ENCODE measurements around the gene HUNK. TPM values are rescaled to one million over a fixed set of nuclear protein-coding genes. Genes with fewer than 3 reads are reported as not detected.

The HUNK gene
- total RNA-seq, 1 donor from 2014 or later = 12.2 TPM

DNA sequence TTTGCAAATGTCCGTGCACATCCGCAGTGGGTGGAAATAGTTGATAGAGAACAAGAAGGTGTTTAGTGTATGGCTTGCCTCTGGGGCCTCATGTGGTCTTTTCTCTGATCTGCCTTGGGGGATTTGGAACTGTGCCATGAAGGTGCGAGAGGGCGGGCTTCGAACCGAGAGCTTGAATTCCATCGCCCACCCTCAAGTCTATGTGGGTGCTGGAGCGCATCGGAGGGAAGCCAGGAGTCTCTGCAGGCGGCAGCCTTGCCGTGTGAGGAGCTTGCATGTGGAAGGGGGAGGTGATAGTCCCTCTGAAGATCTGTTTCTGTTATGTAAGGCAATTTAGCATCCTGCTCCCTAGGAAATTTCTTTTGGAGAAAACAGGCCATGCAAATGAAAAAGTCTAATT, 119.6 kb downstream of the HUNK start:
- Mint-ChIP-seq H3K4me1 (ENCODE audit: low read depth, unreplicated experiment) (peaks cover 8% of the 10 kb centered on the region), H3K36me3 (ENCODE audit: unreplicated experiment) (peaks cover 9% of the 10 kb centered on the region), H3K27ac (ENCODE audit: unreplicated experiment) (no peak overlapping the region), H3K4me3 (ENCODE audit: unreplicated experiment) (no peak overlapping the region), H3K9me3 (ENCODE audit: unreplicated experiment) (peaks cover 3% of the 10 kb centered on the region), H3K27me3 (ENCODE audit: unreplicated experiment) (peaks cover 3% of the 10 kb centered on the region)
- TF ChIP-seq, protein P1, sequence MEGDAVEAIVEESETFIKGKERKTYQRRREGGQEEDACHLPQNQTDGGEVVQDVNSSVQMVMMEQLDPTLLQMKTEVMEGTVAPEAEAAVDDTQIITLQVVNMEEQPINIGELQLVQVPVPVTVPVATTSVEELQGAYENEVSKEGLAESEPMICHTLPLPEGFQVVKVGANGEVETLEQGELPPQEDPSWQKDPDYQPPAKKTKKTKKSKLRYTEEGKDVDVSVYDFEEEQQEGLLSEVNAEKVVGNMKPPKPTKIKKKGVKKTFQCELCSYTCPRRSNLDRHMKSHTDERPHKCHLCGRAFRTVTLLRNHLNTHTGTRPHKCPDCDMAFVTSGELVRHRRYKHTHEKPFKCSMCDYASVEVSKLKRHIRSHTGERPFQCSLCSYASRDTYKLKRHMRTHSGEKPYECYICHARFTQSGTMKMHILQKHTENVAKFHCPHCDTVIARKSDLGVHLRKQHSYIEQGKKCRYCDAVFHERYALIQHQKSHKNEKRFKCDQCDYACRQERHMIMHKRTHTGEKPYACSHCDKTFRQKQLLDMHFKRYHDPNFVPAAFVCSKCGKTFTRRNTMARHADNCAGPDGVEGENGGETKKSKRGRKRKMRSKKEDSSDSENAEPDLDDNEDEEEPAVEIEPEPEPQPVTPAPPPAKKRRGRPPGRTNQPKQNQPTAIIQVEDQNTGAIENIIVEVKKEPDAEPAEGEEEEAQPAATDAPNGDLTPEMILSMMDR (IDR thresholded peaks at IDR 0.05; ENCODE audit: partially characterized antibody, unreplicated experiment) = no peak
- no peak for DNase-seq

DNA sequence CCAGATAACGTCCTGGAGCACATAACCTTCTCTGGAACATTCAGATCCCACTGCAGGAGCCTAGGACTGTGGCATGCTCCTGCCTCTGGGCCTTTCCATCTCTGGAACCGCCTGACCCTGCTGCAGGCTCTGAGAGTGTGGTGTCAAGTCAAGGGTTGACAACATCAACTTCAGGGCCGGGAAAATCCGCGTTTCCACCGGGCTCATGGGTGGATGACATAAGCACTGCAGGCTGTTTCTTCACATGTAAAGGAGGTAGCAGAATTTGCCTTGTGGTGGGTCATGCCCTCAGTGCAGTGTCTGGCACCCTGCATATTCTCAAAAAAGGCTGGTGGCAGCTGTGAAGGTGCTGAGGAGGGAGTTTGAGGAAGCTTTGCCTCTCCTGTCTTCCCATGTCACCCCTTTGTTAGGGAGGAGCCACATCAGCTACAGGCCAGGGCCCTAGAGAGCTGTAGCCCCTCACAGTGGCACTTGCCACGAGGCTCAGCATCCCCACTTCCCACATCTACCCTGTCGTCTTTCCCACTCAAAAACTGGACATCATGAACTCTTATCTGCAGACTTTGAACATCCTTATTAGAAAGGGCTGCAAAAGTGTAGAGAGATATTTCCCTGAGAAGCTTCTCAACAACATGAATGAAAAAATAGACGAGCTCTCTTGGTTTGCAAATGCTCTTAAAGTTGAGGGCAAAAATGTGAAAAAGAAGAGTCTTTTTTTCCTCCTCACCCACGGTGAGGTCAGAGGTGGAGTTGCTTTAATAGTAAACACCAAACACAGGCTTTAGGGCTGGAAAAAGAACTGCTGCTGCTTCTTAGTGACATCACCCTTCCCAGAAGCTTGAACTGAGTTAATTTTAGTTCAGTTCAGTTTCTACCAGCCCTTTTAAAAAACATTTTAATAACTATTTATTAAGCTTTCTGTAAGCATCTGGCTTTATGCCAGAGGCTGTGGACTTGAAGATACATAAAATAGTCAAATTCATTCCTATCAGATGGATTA, 121.3 kb downstream of the HUNK start:
- no peak for DNase-seq
- no peak overlapping the region for H3K27ac Mint-ChIP-seq (ENCODE audit: unreplicated experiment)
- peaks cover 3% of the 10 kb centered on the region for H3K9me3 Mint-ChIP-seq (ENCODE audit: unreplicated experiment)
- H3K4me1 Mint-ChIP-seq (ENCODE audit: low read depth, unreplicated experiment) = peaks cover 6% of the 10 kb centered on the region
- peaks cover 13% of the 10 kb centered on the region for H3K36me3 Mint-ChIP-seq (ENCODE audit: unreplicated experiment)
- TF ChIP-seq, protein P1 (IDR thresholded peaks at IDR 0.05; ENCODE audit: partially characterized antibody, unreplicated experiment) = no peak
- peaks cover 3% of the 10 kb centered on the region for H3K27me3 Mint-ChIP-seq (ENCODE audit: unreplicated experiment)
- no peak overlapping the region for H3K4me3 Mint-ChIP-seq (ENCODE audit: unreplicated experiment)

DNA sequence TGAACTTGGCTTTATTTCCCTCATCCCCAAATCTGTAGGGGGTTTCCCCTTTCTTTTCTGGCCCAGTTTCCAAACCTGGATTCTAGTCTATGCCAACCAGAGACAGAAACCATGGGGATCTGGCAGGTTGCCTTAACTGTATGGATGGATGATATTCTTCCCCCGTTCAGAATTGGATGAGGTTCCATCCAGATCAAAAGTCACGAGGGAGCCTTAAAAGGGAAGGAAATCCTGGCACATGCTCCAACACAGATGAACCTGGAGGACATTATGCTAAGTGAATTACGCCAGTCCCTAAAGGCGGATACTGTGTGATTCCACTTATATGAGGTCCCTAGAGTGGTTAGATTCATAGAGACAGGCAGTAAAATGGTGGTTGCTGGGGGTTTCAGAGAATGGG, 124.4 kb downstream of the HUNK start:
- H3K27ac Mint-ChIP-seq (ENCODE audit: unreplicated experiment) = peak overlapping the region; percentile 22
- TF ChIP-seq, protein P1 (IDR thresholded peaks at IDR 0.05; ENCODE audit: partially characterized antibody, unreplicated experiment) = no peak
- H3K9me3 Mint-ChIP-seq (ENCODE audit: unreplicated experiment) = peaks cover 5% of the 10 kb centered on the region

DNA sequence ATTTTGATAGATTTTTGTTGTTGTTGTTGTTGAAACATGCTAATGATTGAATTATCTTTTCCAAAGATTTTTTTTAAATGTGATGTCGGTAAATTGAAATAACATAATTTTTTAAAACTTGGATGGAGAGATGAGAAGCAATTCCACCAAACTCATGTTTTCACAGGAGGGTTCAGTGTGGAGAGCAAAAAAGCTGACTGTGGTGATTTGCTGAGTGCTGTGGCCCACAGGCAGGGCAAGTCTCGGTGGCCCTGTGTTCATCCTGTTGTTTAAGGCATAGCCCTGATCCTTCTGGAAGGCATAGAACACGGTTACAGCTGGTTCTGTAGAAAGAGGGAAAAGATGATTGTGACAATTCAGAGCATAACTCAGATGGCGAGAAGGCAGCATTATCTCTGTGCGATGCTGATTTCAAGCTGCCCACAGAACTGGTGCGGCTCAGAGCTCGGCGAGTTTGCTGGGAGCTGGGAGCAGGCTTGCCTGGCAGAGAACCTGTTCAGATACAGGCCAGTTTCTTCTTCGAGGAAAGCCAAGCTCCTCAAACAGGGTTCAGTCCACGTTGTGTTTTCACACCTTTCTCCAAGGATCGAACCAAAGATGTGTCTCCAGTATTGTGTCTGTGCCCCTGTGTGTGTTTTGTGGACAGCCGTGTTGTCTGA, 127.1 kb downstream of the HUNK start:
- H3K27me3 Mint-ChIP-seq (ENCODE audit: unreplicated experiment) = peaks cover 6% of the 10 kb centered on the region
- no peak for DNase-seq
- TF ChIP-seq, protein P1 (IDR thresholded peaks at IDR 0.05; ENCODE audit: partially characterized antibody, unreplicated experiment) = no peak
- peaks cover 21% of the 10 kb centered on the region for H3K36me3 Mint-ChIP-seq (ENCODE audit: unreplicated experiment)
- H3K9me3 Mint-ChIP-seq (ENCODE audit: unreplicated experiment) = peaks cover 5% of the 10 kb centered on the region
- no peak overlapping the region for H3K4me3 Mint-ChIP-seq (ENCODE audit: unreplicated experiment)
- H3K27ac Mint-ChIP-seq (ENCODE audit: unreplicated experiment) = no peak overlapping the region
- H3K4me1 Mint-ChIP-seq (ENCODE audit: low read depth, unreplicated experiment) = peaks cover 7% of the 10 kb centered on the region

More for the DNA sequence above, 124.4 kb downstream of the HUNK start:
- Mint-ChIP-seq H3K4me3 (ENCODE audit: unreplicated experiment) (peak overlapping the region; percentile 30), H3K27me3 (ENCODE audit: unreplicated experiment) (peaks cover 3% of the 10 kb centered on the region), H3K36me3 (ENCODE audit: unreplicated experiment) (peaks cover 21% of the 10 kb centered on the region), H3K4me1 (ENCODE audit: low read depth, unreplicated experiment) (peaks cover 7% of the 10 kb centered on the region)
- no peak for DNase-seq
